CD4-positive, alpha-beta T cell treated with Interleukin-17A for 4 hours (primary cell): Measurements from ENCODE around the gene NDST1.

ENCODE experiments used
- DNase-seq: peaks from one replicate; pipeline ENCODE4 v3.0.0-alpha.2; 2020; ENCODE audit warnings: mixed read lengths

NDST1 gene

DNA sequence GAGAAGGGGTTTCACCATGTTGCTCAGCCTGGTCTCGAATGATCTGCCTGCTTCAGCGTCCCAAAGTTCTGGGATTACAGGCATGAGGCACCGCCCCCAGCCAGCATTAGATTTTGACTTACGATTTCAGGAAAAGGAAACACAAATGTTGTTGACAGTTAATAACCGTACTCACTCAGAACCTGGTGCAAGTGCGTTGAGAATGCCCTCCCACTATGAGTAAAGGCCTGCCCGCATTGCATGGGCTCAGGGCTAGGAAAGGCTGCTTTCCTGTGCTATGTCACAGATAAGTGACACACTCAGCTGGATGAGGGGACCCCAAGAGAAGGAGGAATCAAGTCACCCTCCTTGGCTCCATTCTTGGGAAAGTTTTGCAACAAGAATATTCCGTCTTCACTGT is 42.4 kb downstream of the NDST1 start:
- DNase-seq = no peak

DNA sequence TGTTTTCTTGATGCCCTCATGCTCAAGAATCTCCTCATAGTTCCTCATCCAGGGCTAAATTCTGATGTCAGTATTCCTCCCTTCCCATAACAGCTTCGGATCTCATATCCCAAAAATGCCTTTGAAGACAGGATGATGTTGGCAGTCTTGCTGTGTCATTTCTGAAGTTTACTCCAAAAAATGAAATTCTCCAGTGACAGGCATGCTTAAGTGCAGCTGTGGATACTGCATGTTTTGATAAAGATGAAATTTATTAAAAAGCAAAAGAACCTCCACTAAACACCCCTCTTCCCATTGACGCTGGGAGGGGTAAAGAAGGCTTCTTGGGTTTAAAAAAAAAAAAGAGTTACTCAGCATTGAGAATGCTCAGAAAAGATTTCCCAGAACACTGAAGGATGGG is 43.1 kb downstream of the NDST1 start:
- no peak for DNase-seq

DNA sequence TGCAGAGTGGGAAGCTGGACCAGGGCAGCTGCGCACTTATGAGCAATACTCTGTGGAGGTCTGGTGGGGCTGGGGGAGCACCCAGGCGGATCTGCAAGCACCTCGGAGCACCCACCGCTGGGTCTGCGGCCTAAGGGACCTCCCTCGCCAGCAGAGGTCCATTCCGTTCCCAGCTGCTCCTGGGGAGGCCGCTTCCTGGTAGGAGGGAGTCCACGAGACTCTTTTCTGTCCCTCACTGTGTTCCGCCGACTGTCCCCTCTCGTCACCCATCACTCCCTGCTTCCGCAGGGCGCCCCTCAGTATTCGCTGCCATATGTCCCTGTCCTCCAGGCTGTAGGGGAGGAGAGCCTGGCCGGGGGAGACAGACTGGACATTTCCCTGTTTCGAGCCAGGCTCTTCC is 45.5 kb downstream of the NDST1 start:
- no peak for DNase-seq

DNA sequence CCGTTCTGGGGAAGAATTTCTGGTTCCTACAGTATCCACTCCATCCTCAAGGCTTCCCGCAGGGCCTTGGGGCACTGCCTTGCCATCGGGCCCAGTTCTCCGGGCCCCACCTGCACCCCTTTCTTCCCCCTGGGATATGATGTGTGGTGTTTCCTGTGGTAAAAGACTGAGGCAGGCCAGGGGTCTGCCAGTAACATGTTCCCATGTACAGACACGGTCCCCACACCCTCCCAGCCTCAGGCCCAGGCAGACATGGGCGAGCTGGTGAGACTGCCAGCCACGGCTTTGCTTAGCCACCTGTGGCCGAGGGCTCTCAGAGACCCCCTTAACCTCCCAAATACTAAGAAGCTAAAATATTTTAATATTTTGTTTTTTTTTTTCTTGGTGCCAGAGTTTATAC is 46.0 kb downstream of the NDST1 start:
- DNase-seq = no peak

DNA sequence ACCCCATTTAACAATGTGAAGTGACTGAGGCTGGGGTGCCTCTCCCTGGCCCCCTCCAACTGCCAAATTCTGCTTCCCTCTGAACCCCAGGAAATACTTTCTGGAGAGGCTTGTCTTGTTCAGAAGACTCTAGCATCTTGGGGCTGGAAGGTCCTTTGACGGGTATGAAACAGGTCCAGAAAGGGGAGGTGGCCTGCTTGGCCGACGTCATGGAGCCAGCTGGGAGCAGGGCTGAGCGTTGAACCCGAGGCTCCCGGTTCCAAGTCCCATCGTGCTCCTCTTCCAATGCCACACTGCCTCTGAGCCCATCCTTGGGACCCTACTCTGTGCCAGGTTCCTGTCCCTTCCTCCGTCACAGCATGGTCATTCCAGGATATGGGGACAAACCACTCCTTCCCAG is 46.9 kb downstream of the NDST1 start:
- DNase-seq = no peak

DNA sequence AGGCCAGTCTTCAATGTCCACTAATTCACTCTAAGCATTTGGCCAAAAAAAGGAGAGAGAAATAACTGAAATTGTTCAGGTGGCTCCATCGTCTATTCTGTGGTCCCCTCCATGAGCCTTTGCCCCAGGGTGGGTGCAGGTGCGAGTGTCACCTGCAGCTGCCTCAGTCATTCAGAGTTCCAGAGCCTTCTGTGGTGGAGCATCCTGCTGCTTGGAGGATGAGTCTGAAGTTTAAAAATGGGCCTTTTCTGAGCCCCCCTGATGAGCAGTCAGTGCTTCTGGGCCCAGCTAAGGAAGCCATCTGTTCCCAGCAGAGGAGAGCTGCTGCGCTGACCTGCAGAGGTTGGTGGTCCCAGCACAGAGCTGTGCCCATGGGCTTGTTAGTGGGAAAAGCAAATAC is 48.2 kb downstream of the NDST1 start:
- DNase-seq = no peak

DNA sequence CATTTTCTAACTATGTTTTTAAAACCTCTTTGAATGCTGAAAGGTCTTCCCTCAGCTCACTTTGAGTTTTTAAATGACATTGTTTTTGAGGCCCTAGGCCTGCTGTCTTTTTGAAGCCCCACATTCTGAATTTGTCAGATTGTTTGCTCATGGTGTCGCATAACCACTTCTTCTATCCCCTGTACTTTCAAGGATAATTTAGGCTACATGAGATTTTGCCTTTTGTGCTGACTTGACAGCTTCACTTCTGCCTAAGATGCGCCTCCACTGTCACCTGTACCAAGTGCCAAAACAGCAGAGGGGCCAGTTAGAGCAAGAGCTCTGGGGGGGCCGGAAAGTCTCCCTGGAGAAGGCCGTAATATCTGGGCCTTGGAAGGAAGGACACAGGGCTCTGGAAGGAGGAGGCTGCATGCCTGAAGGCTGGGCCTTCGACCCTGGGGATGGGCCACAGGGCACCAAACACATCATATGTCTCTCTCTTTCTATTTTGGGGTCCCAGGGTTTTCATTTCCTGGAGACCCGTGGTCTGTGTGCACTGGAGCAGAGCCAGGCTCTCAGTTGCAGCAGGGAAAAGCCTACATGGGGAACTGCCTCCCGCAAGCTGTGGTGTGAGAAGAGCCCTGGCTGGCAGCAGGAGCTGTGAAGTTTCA is 49.1 kb downstream of the NDST1 start:
- DNase-seq = no peak

DNA sequence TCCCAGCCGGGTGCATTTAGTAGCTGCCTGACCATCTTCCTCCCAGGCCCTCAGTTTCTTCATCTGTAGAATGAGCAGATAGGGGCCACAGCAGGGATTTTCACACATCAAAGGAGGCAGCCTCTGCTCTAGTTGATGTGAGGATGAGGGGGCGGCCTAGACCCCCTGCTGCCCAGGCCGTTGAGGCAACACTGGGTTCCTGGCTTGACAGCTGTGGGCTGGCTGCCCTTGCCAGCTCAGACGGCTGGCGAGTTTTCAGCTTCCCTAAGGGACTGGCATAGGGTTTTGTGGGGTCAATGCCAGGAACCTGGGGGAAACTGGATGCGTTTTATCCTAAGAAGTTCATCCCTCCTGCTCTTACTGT is 49.6 kb downstream of the NDST1 start:
- no peak for DNase-seq

DNA sequence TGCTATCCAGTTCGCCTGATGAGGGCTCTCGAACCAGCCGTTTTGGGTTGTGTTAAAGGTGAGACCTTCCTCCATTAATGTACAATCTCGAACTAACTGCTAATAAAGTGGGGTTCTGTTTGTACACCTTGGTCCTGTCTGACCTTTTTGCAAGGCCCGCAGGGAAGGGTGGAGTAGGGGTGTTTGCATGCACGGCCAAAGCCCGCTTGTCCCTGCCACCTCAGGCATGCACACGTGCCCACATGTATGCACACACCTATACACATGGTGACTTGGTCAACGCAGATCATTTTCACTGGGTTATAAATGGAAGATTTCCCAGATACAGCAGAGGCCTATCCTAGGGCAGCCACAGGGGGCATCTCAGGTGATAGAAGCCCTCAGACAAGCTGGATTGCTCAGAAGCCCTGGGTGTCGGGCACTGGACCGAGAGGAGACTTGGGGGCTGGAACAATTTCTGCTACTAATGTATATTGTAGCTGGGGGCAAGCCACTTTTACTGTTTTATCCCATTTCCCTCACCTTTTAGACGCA is 50.2 kb downstream of the NDST1 start:
- no peak for DNase-seq

DNA sequence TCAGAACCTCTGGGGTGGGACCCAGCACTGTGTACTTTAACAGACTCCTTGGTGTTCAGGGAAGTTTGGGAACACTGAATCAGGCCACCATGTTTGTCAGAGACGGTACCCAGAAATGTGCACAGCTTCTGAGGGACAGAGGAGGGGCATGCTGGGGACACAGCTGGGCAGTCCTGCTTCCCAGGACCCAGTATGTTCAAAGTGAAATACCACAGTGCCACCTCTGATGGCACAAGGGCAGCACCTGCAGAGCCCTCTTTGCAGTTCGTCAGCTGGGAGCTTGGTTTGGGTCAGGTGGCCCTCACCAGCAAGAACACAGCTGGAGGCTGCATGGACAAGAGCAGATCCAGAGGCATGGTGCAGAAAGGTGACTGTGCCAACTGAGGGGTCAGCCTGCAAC is 51.2 kb downstream of the NDST1 start:
- DNase-seq = no peak

DNA sequence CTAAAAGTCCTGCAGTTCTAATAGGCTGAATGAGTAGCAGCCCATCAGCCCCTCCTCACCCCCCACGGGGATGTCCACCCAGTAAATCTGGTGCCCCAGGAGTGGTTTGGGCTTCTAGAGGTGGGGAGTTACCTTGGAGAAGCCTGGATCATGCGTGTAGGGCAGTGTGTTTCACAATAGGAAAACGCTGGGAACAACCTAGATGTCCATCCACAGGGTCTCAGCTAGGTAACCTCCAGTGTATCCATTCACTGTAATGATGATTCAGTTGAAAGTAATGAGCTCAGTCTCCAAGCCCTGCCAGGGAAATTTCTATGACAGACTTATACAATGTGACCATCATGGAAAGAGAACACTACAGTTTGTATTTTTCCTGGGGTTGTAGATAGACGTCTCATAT is 51.8 kb downstream of the NDST1 start:
- no peak for DNase-seq

DNA sequence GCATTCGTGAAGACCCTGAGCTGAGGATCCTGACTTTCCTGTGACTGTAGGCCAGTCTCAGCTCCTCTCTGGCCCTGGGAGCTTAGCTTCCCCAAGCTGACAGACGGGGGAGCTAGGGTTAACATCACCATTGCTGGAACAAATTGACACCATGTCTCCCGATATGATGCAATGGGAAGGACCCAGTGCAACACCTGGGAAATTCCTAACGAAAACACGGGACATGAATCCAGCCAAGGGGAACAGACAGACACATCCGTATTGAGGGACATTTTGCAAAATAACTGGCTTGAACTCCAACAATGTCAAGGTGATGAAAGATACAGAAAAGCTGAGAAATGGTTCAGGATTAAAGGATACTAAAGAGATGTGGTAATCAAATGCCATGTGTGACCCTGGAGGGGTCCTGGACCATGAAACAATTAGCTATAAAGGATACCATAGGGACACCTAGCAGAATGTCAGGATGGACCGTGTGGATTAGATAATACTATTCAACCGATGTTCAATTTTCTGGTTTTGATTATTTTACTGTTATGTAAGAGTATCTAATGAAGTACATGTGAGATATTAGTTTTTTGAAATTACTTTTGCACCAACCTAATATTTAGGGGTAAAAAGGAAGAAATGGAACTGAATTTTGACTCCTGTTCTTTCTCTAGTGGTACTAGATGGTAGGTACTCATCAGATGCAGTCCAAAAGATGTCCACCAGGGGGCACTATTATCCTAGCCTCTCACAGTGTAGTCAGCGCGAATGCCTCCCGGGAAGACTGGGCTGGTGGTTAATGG is 52.7 kb downstream of the NDST1 start:
- peak; percentile 92 for DNase-seq

DNA sequence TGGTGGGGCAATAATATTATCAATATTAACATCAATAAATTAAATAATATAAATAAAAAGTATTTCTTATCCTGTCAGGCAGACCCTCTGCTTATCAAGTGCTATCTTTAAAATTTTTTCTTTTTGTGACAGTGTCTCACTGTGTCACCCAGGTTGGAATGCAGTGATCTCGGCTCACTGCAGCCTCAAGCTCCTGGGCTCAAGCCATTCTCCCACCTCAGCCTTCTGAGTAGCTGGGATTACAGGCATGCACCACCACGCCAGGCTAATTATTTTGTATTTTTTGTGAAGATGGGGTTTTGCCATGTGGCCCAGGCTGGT is 53.2 kb downstream of the NDST1 start:
- DNase-seq = no peak

DNA sequence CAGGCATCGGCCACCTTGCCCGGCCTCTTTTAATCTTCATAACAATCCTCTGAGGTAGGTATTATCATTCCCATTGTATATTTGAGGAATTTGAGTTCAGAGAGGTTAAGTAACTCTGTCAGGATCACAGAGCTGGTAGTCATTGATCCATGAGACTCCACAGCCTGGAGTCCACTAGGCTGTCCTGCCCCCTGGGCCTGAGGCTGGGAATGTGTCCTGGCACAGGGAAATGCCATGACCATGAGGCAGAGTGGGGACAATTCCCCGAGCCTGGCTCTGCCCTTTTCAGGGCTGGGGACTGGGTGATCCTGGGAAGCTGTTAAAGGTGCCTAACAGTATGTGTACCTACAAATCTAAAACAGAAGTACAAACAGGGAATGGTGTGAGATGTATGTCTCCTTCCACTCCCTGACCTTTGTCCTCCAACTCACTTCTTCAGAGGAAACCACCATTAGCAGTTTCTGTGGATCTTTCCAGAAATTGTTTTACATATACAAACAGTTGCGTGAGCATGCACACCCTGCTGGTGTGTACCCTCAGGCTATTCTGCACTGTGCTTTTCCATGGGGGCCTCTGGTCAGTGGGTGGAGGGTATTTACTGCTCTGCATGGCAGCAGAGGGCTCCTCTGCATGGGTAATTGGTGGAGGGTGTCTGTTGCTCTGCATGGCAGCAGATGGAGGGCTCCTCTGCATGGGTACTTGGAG is 53.8 kb downstream of the NDST1 start:
- no peak for DNase-seq

DNA sequence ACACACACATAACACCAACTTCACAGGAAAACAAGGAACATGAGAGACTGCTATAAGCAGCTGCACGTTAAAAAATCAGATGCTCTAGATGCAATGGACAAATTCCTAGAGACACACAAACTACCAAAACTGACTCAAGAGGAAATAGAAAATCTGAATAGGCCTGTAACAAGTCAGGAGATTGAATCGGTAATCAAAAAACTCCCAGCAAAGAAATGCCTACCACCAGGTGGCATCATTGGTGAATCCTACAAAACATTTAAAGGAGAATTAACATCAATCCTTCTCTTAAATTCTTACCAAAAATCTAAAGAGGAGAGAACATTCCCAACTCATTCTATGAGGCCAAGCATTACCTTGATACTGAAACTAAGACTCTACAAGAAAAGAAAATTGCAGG is 54.9 kb downstream of the NDST1 start:
- DNase-seq = peak; percentile 43

DNA sequence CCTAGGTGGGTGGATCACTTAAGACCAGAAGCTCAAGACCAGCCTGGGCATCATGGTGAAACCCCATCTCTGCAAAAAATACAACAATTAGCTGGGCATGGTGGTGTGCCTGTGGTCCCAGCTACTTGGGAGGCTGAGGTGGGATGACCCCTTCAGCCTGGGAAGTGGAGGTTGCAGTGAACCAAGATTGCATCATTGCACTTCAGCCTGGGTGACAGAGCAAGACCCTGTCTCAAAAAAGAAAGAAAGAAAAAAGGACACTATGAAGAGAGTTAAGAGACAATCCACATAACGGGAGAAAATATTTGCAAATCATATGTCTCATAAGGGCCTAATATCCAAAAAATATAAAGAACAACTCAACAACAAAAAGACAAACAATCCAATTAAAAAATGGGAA is 57.9 kb downstream of the NDST1 start:
- DNase-seq = no peak

DNA sequence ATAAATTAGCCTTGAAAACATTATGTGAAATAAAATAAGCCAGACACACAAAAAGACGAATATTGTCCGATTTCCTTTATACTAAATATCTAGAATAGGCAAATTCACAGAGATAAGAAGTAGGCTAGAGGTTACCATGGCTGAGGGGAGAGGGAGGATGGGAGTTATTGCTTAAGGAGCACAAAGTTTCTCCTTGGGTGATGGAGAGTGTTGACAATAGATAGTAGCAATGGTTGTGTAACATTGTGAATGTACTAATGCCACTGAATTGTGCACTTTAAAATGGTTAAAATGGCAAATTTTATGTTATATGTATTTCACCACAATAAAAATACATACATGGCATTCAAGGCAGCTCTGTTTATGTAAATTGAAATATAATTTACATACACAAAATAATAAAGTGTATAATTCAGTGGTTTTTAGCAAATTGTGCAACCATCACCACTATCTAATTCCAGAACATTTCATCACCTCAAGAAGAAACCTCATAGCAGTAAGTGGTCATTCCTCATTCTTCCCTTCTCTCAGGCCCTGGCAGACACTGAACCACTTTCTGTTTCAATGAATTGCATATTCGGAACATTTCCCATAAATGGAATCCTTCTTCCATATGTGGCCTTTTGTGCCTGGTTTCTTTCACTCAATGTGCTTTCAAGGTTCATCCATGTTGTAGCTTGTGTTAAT is 59.2 kb downstream of the NDST1 start:
- DNase-seq = no peak

DNA sequence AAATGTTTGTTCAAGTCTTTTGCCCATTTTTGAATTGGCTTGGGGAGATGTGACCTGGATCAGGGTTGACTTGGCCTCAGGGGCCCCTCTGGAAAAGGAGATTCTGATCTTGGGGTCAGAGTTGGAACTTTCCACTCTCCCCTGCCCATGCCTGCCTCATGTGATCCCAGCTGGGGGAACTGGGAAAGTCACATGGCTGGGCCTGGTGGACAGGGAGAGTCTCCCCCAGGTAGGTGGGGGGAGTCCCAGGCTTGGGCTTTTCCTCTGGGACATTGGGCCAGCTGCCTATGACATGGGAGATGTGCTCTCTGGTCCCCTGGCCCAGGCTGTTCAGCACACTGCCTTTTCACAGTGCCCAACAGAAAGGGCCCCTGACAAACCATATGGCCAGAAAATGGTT is 60.7 kb downstream of the NDST1 start:
- no peak for DNase-seq

DNA sequence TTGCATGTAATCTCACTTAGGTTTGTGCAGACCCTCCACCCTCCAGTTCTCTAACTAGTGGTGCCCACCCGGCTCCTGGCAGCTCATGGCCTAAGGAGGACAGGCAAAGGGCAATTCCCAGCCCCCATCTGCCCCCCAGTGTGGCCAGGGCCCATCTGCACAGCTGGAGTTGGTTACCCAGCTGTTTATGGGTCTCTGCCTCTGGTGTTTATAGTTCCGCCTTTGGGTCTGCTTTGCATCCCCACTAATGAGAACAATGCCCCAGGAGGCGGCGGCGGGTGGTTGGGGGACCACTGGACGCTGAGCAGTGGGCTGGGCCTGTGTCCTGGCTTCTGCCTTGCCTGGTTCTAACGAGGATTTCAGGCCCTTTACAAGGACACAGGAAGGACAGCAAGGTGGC is 62.4 kb downstream of the NDST1 start:
- DNase-seq = no peak

DNA sequence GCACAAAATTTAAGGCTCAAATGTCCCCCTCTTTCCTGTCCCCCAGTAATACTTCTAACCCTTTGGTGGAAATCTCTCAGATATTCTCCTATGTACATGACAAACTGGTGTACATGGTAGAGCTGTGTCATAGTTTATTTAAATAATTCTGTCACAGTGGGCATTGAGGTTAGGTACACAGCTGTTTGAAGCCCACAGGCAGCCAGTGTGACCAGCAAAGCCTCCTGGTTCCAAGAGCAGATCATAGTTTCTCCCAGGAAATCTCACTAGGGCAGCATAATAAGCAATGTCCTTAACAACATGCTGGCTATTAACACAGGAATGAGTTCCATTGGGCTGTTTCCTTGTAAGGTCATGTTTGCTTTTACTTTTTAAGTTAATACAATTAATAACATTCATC is 63.9 kb downstream of the NDST1 start:
- no peak for DNase-seq

DNA sequence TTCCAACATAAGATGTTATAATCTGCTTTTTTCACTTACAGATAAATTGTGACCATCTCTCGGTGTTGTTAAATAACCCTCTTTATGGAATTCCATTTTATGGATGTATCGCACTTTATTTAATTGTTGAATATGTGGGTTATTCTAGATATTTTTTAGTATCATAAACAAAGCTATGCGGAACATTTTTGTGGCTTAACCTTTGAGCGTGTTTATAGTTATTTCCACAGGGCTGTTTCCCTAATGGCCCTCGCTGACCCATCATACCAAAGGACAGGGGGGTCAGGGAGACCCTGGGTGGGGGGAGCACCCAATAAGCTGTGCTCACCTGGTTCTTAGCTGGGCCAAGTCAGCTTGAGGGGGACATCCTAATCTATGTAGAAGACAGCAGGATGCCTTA is 65.3 kb downstream of the NDST1 start:
- no peak for DNase-seq

DNA sequence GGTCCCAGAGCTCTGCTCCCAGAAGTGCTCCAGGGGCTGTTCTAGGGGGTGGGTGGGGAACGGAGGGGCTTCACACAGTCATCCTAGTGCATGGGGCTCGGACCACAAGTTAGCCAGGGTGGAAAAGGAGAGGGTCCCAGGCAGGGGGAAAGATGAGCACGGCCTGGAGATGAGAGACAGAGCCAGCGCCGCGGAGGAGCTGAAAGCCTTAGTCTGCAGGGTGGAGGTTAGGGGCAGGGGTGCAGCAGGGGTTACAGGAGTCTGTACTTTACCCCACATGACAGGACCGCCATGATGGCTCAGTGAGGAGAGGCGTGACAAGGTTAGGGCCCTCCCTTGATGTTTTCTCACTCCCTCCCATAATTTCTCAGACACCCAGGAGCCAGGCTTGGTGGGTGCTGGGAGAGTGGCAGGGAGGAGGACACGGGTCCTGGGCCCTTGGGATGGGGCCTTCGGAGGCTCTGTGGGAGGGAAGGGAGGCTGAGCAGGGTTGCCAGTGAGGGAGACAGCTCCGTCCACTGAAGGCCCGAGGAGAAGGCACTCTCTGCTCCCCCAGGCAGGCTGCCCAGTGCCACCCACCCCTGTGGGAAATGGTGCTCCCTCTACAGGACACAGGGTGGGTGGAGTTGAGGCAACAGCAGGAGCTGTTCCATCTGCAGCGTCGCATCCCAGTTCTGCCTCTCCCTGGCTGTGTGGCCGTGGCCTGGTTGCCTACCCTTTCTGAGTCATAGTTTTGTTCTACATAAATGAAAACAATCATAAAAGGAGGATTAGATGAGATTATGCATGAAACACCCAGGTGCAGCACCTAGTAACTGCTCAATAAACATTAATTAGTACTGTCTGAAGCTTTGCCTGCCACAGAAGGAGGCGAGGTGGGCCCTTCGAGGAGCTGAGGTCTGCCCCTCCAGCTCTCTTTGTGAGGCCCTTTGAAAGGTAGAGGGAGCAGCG is 66.2 kb downstream of the NDST1 start:
- DNase-seq = no peak
